Liver (tissue), 9 donors: ENCODE measurements around the gene EPSTI1. TPM values are rescaled to one million over a fixed set of nuclear protein-coding genes. Genes with fewer than 3 reads are reported as not detected.

Experiments used
- DNase-seq: peaks from one replicate; pipeline ENCODE4 v3.0.0-alpha.2; 2017; ENCODE audit warnings: low spot score
- H3K27ac ChIP-seq, 2 donors: one replicate each; pipeline ENCODE4 v1.7.0; 2013; ENCODE audit warnings: inconsistent platforms in 2 of 2, low read length in 2 of 2, control low read depth in 1 of 2, low read depth in 1 of 2, mild to moderate bottlenecking in 1 of 2
- H3K27me3 ChIP-seq, 4 donors: one replicate each; pipeline versions ENCODE4 v1.6.1 to v1.7.0; 2013; ENCODE audit warnings: low read length in 3 of 4, inconsistent platforms in 1 of 4, mild to moderate bottlenecking in 1 of 4, moderate library complexity in 1 of 4; ENCODE audit not compliant: control insufficient read depth in 4 of 4, insufficient read depth in 4 of 4
- H3K36me3 ChIP-seq, 4 donors: one replicate each; pipeline versions ENCODE4 v1.6.1 to v1.7.0; 2013; ENCODE audit warnings: low read length in 3 of 4, mild to moderate bottlenecking in 3 of 4, low read depth in 1 of 4, moderate library complexity in 1 of 4; ENCODE audit not compliant: control insufficient read depth in 4 of 4, insufficient read depth in 3 of 4
- H3K4me1 ChIP-seq, 4 donors: one replicate each; pipeline versions ENCODE4 v1.6.1 to v1.7.0; 2013; ENCODE audit warnings: low read length in 3 of 4, mild to moderate bottlenecking in 3 of 4, moderate library complexity in 1 of 4; ENCODE audit not compliant: control insufficient read depth in 4 of 4, insufficient read depth in 4 of 4
- H3K4me3 ChIP-seq, 3 donors: one replicate each; pipeline versions ENCODE4 v1.6.1 to v1.7.0; 2013; ENCODE audit warnings: low read length in 3 of 3, control low read depth in 1 of 3, low read depth in 1 of 3, mild to moderate bottlenecking in 1 of 3
- H3K9ac ChIP-seq, 2 donors: one replicate each; pipeline ENCODE4 v1.7.0; 2013; ENCODE audit warnings: low read length in 2 of 2, mild to moderate bottlenecking in 2 of 2, moderate library complexity in 2 of 2, control low read depth in 1 of 2, low read depth in 1 of 2
- H3K9me3 ChIP-seq, 4 donors: one replicate each; pipeline versions ENCODE4 v1.6.1 to v1.7.0; 2013; ENCODE audit warnings: low read length in 3 of 4; ENCODE audit not compliant: control insufficient read depth in 4 of 4
- ATF3 ChIP-seq: IDR thresholded peaks from 2 replicates; pipeline ENCODE4 v1.6.1; 2016; ENCODE audit warnings: antibody characterized with exemption
- CTCF ChIP-seq: fragments of 150-350 bp; IDR thresholded peaks from 2 replicates; pipeline ENCODE4 v1.5.1; 2017; ENCODE audit warnings: improper control_type of control experiment, low read depth, low read length; ENCODE audit not compliant: missing input control
- EGR1 ChIP-seq, 2 donors: IDR thresholded peaks; 2 replicates each; pipeline ENCODE4 v1.6.1; 2016 to 2018; ENCODE audit warnings: antibody characterized with exemption in 2 of 2, low read depth in 2 of 2
- FOXA1 ChIP-seq: IDR thresholded peaks from 2 replicates; pipeline ENCODE4 v1.6.1; 2016; ENCODE audit warnings: antibody characterized with exemption
- FOXA2 ChIP-seq: IDR thresholded peaks from 2 replicates; pipeline ENCODE4 v1.6.1; 2016; ENCODE audit warnings: antibody characterized with exemption
- GABPA ChIP-seq, 2 donors: IDR thresholded peaks in 1 of 2; conservative IDR thresholded peaks in 1 of 2; 2 replicates each; pipeline ENCODE4 v1.6.1; 2016; ENCODE audit warnings: antibody characterized with exemption in 2 of 2, mild to moderate bottlenecking in 1 of 2, moderate library complexity in 1 of 2
- HNF4A ChIP-seq, 2 donors: conservative IDR thresholded peaks; 2 replicates each; pipeline ENCODE4 v1.6.1; 2016; ENCODE audit warnings: antibody characterized with exemption in 2 of 2, mild to moderate bottlenecking in 2 of 2
- HNF4G ChIP-seq: IDR thresholded peaks from 2 replicates; pipeline ENCODE4 v1.6.1; 2016; ENCODE audit warnings: antibody characterized with exemption
- JUND ChIP-seq, 2 donors: IDR thresholded peaks; 2 replicates each; pipeline ENCODE4 v1.6.1; 2016; ENCODE audit warnings: antibody characterized with exemption in 2 of 2
- MAX ChIP-seq: IDR thresholded peaks from 2 replicates; pipeline ENCODE4 v1.6.1; 2016; ENCODE audit warnings: antibody characterized with exemption
- NR2F2 ChIP-seq: IDR thresholded peaks from 2 replicates; pipeline ENCODE4 v1.6.1; 2016; ENCODE audit warnings: antibody characterized with exemption
- RAD21 ChIP-seq, 2 donors: IDR thresholded peaks; 2 replicates each; pipeline ENCODE4 v1.6.1; 2016; ENCODE audit warnings: antibody characterized with exemption in 2 of 2, mild to moderate bottlenecking in 2 of 2
- RXRA ChIP-seq, 2 donors: IDR thresholded peaks; 2 replicates each; pipeline ENCODE4 v1.6.1; 2017 to 2018; ENCODE audit warnings: antibody characterized with exemption in 2 of 2, mild to moderate bottlenecking in 1 of 2
- SP1 ChIP-seq: IDR thresholded peaks from 2 replicates; pipeline ENCODE4 v1.6.1; 2018; ENCODE audit warnings: antibody characterized with exemption, mild to moderate bottlenecking
- TAF1 ChIP-seq: conservative IDR thresholded peaks from 2 replicates; pipeline ENCODE4 v1.6.1; 2016; ENCODE audit warnings: antibody characterized with exemption, mild to moderate bottlenecking
- YY1 ChIP-seq: IDR thresholded peaks from 2 replicates; pipeline ENCODE4 v1.6.1; 2016; ENCODE audit warnings: antibody characterized with exemption, mild to moderate bottlenecking
- ZBTB33 ChIP-seq: IDR thresholded peaks from 2 replicates; pipeline ENCODE4 v1.6.1; 2016; ENCODE audit warnings: antibody characterized with exemption
- WGBS: extraction: QIAGEN DNeasy Blood & Tissue Kit; methylation state at CpG from one replicate; pipeline ENCODE4 v1.1.7; 2013; 5-methylcytosine and 5-hydroxymethylcytosine counted together
- polyA plus RNA-seq, 2 donors: library from polyadenylated mRNA; stranded (reverse) in 1 of 2; unstranded in 1 of 2; fragments of 200-250 nt in 1 of 2; fragments of >200 nt in 1 of 2; fragmentation: Nextera tagmentation in 1 of 2; extraction: Ambion mirVana in 1 of 2; gene quantifications; one replicate each; pipeline versions ENCODE4 v1.2.1 to v1.2.3, GENCODE V29; 2013 to 2015
- total RNA-seq, 2 donors: library from RNA; depleted of rRNA; stranded (reverse); fragments of >200 nt; gene quantifications; one replicate each; pipeline ENCODE4 v1.2.3, GENCODE V29; 2014
- TF ChIP-seq, protein P1 (sequence below): IDR thresholded peaks from 2 replicates; pipeline ENCODE4 v1.6.1; 2016; ENCODE audit warnings: antibody characterized with exemption, mild to moderate bottlenecking
- donor health status: healthy.
- donor health status: healthy.
- donor health status: healthy.
- donor health status: healthy.
- donor health status: healthy.

EPSTI1 gene
- total and polyA plus RNA-seq, 4 donors, result 2.1 to 20.3 (median 4.2) TPM

- no peak for TF ChIP-seq HNF4A (conservative IDR thresholded peaks at IDR 0.05)
- no peak for TF ChIP-seq NR2F2
- TF ChIP-seq RAD21 (IDR thresholded peaks at IDR 0.05), result no peak
- TF ChIP-seq EGR1 (IDR thresholded peaks at IDR 0.05; ENCODE audit: low read depth in 2 of 2), result no peak
- no peak for TF ChIP-seq MAX
- TF ChIP-seq YY1, result no peak
These were observed 11.0 kb upstream of the EPSTI1 start (continued) for GRCh38 chr13:43003010-43003409.

GRCh38 chr13:43002021-43002420 is 10.0 kb upstream of the EPSTI1 start:
- TF ChIP-seq TAF1, result no peak
- no peak for TF ChIP-seq GABPA (IDR thresholded peaks at IDR 0.05 in 1 of 2, conservative IDR thresholded peaks at IDR 0.05 in 1 of 2)
- no peak for TF ChIP-seq RAD21 (IDR thresholded peaks at IDR 0.05)
- no peak for TF ChIP-seq HNF4G
- no peak for TF ChIP-seq MAX
- TF ChIP-seq CTCF, result no peak
- TF ChIP-seq FOXA1, result no peak
- TF ChIP-seq YY1, result no peak
- no peak for TF ChIP-seq ATF3
- 92% methylated on average over 2 of the region's 2 CpGs for WGBS
- no peaks in the 10 kb centered on the region for H3K36me3 ChIP-seq
- no peaks in the 10 kb centered on the region for H3K4me1 ChIP-seq
- no peak overlapping the region for H3K9ac ChIP-seq
- H3K27me3 ChIP-seq, result no peaks in the 10 kb centered on the region
- no peak overlapping the region for H3K4me3 ChIP-seq
- H3K9me3 ChIP-seq, result no peaks in the 10 kb centered on the region
- DNase-seq, result no peak
- no peak overlapping the region for H3K27ac ChIP-seq

- Histone ChIP-seq H3K4me3 (no peak overlapping the region), H3K9me3 (no peaks in the 10 kb centered on the region), H3K4me1 (no peaks in the 10 kb centered on the region), H3K36me3 (no peaks in the 10 kb centered on the region), H3K9ac (no peak overlapping the region), H3K27ac (no peak overlapping the region), H3K27me3 (no peaks in the 10 kb centered on the region)
- 60% methylated on average over 4 of the region's 4 CpGs for WGBS
- no peak for TF ChIP-seq HNF4A (conservative IDR thresholded peaks at IDR 0.05)
- no peak for DNase-seq
These were observed 8.6 kb upstream of the EPSTI1 start for GRCh38 chr13:43000676-43001075.

- Histone ChIP-seq H3K27ac (no peak overlapping the region), H3K4me1 (no peaks in the 10 kb centered on the region), H3K36me3 (no peaks in the 10 kb centered on the region), H3K27me3 (no peaks in the 10 kb centered on the region), H3K9me3 (no peaks in the 10 kb centered on the region), H3K4me3 (no peak overlapping the region), H3K9ac (no peak overlapping the region)
- no peak for DNase-seq
- WGBS, result 66% methylated on average over 2 of the region's 2 CpGs
- TF ChIP-seq FOXA2 (no peak), GABPA (IDR thresholded peaks at IDR 0.05 in 1 of 2, conservative IDR thresholded peaks at IDR 0.05 in 1 of 2) (no peak), RXRA (IDR thresholded peaks at IDR 0.05) (no peak), JUND (IDR thresholded peaks at IDR 0.05) (no peak), HNF4G (no peak), SP1 (no peak), ZBTB33 (no peak), RAD21 (IDR thresholded peaks at IDR 0.05) (no peak), NR2F2 (no peak), ATF3 (no peak), EGR1 (IDR thresholded peaks at IDR 0.05; ENCODE audit: low read depth in 2 of 2) (no peak), HNF4A (conservative IDR thresholded peaks at IDR 0.05) (no peak), TAF1 (no peak)
- TF ChIP-seq, protein P1, sequence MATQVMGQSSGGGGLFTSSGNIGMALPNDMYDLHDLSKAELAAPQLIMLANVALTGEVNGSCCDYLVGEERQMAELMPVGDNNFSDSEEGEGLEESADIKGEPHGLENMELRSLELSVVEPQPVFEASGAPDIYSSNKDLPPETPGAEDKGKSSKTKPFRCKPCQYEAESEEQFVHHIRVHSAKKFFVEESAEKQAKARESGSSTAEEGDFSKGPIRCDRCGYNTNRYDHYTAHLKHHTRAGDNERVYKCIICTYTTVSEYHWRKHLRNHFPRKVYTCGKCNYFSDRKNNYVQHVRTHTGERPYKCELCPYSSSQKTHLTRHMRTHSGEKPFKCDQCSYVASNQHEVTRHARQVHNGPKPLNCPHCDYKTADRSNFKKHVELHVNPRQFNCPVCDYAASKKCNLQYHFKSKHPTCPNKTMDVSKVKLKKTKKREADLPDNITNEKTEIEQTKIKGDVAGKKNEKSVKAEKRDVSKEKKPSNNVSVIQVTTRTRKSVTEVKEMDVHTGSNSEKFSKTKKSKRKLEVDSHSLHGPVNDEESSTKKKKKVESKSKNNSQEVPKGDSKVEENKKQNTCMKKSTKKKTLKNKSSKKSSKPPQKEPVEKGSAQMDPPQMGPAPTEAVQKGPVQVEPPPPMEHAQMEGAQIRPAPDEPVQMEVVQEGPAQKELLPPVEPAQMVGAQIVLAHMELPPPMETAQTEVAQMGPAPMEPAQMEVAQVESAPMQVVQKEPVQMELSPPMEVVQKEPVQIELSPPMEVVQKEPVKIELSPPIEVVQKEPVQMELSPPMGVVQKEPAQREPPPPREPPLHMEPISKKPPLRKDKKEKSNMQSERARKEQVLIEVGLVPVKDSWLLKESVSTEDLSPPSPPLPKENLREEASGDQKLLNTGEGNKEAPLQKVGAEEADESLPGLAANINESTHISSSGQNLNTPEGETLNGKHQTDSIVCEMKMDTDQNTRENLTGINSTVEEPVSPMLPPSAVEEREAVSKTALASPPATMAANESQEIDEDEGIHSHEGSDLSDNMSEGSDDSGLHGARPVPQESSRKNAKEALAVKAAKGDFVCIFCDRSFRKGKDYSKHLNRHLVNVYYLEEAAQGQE, result no peak
These were observed 7.5 kb upstream of the EPSTI1 start for GRCh38 chr13:42999491-42999890.
